ENCODE measurements around the gene CUL9.
A peak's percentile ranks its signal among the peaks of the same experiment; 100 is the strongest.
"Not testable (repeated sequence)": the region's sequence is repeated elsewhere in the genome, so short reads cannot be mapped to it uniquely, and the experiment has no call there.

Gene CUL9

GRCh38 chr6:43181942-43182860 is at the start of gene CUL9:
Gene CUL9 (plus strand): TSS chr6:43182196. CDS start chr6:43184311, 2,115 bp downstream.
- DNase-seq = peak; percentile 84

GRCh38 chr6:43138267-43138666 is 43.7 kb upstream of the CUL9 start:
- no peak for DNase-seq

- not testable (repeated sequence) for DNase-seq
Observed at GRCh38 chr6:43139973-43140372, 42.0 kb upstream of the CUL9 start.

- no peak for DNase-seq
Observed at GRCh38 chr6:43141644-43142043, 40.4 kb upstream of the CUL9 start.

- no peak for DNase-seq
Observed at GRCh38 chr6:43142101-43142500, 39.9 kb upstream of the CUL9 start.

- DNase-seq = peak; percentile 73
Observed at GRCh38 chr6:43143235-43144128, 38.5 kb upstream of the CUL9 start.

GRCh38 chr6:43144879-43145278 is 37.1 kb upstream of the CUL9 start:
- DNase-seq = no peak

- DNase-seq = no peak
Observed at GRCh38 chr6:43146261-43146660, 35.7 kb upstream of the CUL9 start.

GRCh38 chr6:43146709-43147688 is 35.0 kb upstream of the CUL9 start:
- DNase-seq = no peak

- no peak for DNase-seq
Observed at GRCh38 chr6:43147691-43148477, 34.1 kb upstream of the CUL9 start.

- DNase-seq = no peak
Observed at GRCh38 chr6:43149265-43149664, 32.7 kb upstream of the CUL9 start.

- no peak for DNase-seq
Observed at GRCh38 chr6:43150051-43150751, 31.8 kb upstream of the CUL9 start.

- no peak for DNase-seq
Observed at GRCh38 chr6:43159599-43159998, 22.4 kb upstream of the CUL9 start.

GRCh38 chr6:43163899-43164298 is 18.1 kb upstream of the CUL9 start:
- DNase-seq = no peak

GRCh38 chr6:43170417-43170930 is 11.5 kb upstream of the CUL9 start:
- DNase-seq = peak; percentile 89

GRCh38 chr6:43170931-43171706 is 10.9 kb upstream of the CUL9 start, which contains the start of gene SRF:
Gene SRF (plus strand): TSS chr6:43171269. CDS start chr6:43171657, 388 bp downstream.
- DNase-seq = peak; percentile 99

- no peak for DNase-seq
Observed at GRCh38 chr6:43171707-43172103, 10.3 kb upstream of the CUL9 start.

- DNase-seq = peak; percentile 17
Observed at GRCh38 chr6:43172104-43173007, 9.6 kb upstream of the CUL9 start.

Data from NCI-H1105 treated with DMSO at 0.1 percent for 48 hours (cell line).